Measurements from ENCODE around the gene AMDHD1.
A peak's percentile ranks its signal among the peaks of the same experiment; 100 is the strongest.

The AMDHD1 gene

DNA sequence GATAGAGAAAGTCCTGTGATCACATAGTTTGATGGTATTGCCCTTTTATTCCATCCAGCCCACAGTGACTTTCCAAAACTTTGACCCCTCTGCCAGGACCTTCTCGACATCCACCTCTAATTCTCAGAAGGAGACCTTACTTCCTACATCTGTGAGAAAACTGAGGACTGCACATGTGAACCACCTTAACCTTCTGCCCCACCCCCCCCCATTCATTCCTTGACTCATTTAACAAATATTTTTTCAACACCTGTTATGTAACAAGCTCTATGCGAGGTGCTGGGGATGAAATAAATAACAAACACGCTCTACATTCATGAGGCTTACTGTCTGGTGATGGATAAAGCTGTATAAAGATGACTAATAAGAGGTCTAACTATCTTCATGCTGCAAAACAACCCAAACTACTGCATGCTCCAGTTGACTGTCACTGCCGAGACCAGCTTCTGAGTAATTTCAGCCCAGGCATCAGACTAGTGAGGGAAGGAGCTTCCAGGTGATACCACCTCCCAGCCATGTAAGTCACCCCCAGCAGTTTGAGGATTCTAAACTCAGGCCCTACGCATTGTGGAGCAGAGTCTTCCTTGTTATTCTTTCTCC, 54.9 kb downstream of the AMDHD1 start:
- Mint-ChIP-seq H3K27me3 (no peaks in the 10 kb centered on the region), H3K27ac (no peak overlapping the region), H3K9me3 (no peaks in the 10 kb centered on the region), H3K4me1 (peaks cover 6% of the 10 kb centered on the region), H3K4me3 (no peak overlapping the region), H3K36me3 (peaks cover 10% of the 10 kb centered on the region)

DNA sequence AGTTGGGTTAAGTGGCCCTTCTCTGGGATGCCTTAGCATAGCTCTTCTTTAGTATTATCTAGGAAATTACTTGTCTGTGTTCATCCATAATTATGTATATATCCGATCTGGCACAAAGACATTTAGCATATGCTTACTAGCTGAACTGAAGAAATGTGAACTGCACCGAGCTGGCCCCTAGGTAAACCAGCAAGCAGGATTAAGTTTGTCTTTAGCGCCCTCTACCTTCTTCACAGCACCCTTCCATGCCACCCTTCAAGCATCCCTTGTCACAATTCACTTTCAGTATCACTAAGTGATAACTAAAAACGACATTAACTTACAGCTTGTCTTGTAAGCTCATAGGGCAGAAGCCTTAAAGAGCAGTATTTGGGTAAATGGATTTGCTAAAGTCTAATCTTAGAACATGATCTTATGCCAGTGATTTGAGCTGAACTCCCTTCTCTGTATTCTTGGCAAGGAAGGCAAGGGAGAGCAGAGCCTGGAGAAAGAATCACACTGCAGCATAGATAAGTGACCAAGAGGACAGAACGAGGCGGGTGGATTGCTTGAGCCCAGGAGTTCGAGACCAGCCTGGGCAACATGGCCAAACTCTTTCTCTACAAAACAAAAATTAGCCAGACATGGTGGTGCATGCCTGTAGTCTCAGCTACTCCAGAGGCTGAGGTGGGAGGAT, 55.6 kb downstream of the AMDHD1 start:
- Mint-ChIP-seq H3K9me3 (no peaks in the 10 kb centered on the region), H3K27ac (peak overlapping the region; percentile 57), H3K36me3 (peaks cover 10% of the 10 kb centered on the region), H3K4me3 (no peak overlapping the region), H3K27me3 (no peaks in the 10 kb centered on the region), H3K4me1 (peaks cover 6% of the 10 kb centered on the region)

DNA sequence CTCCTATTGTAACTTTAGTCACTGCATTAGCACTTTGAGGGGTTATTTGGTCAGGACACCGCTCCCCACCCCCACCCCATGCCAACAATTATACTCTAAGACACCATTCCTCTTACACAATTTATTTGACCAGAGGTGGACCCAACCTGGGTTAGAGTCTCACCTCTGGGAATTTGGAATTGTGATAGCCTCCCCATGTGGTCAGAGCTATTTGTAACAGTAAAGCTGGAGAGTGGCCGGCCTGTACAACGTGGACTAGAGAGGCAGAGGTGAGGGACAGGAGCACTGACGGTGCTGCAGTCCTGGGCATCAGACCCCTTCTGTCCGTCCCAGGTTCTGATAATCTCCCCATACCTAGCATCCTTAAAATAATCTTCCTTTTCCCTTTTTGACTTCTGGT, 56.4 kb downstream of the AMDHD1 start:
- H3K27me3 Mint-ChIP-seq: no peaks in the 10 kb centered on the region
- H3K9me3 Mint-ChIP-seq: no peaks in the 10 kb centered on the region
- H3K4me1 Mint-ChIP-seq: peaks cover 6% of the 10 kb centered on the region
- no peak overlapping the region for H3K4me3 Mint-ChIP-seq
- H3K36me3 Mint-ChIP-seq: peaks cover 10% of the 10 kb centered on the region
- H3K27ac Mint-ChIP-seq: no peak overlapping the region

DNA sequence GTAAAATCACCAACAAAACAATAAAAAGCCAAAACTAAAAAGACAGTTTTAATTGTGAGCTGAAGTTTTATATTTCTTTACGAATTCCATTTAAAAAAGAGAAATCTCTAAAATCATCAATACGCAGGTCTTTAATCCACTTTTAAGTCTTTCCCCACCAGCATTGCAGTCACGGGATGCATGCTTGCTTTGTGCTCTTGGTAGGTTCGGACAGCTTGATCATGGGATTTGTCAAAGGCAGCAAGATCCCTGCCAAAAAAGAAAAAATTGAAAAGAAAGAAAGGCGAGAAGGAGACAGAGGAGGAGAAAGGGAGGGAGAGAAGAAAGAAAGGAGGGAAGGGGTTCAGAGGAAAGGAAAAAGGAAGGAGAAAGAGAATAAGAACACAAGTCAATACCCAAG, 57.7 kb downstream of the AMDHD1 start:
- H3K36me3 Mint-ChIP-seq: peaks cover 15% of the 10 kb centered on the region
- peak overlapping the region; percentile 38 for H3K27ac Mint-ChIP-seq
- no peaks in the 10 kb centered on the region for H3K27me3 Mint-ChIP-seq
- H3K9me3 Mint-ChIP-seq: no peaks in the 10 kb centered on the region
- no peak overlapping the region for H3K4me3 Mint-ChIP-seq
- H3K4me1 Mint-ChIP-seq: peaks cover 6% of the 10 kb centered on the region

DNA sequence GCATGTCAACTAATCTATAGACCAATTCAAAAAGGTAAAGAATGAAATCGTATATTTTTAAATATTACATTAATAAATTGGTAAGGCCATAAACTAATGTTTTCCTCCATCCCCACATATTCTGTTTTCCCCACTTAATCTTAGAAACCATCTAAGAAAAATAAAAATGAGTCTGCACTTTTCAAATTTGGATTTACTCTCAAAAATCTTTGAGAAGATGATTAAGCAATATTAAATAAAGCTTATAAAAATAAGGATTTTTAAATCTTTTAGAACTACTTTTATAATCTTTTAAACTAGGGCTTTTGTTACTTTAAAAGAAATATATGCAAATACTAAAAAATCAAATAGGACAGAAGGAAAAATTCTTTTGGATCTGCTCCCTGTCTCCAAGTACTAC, 63.6 kb downstream of the AMDHD1 start:
- Mint-ChIP-seq H3K4me1 (no peaks in the 10 kb centered on the region), H3K27ac (no peak overlapping the region), H3K9me3 (no peaks in the 10 kb centered on the region), H3K27me3 (no peaks in the 10 kb centered on the region), H3K4me3 (no peak overlapping the region), H3K36me3 (peaks cover 20% of the 10 kb centered on the region)

DNA sequence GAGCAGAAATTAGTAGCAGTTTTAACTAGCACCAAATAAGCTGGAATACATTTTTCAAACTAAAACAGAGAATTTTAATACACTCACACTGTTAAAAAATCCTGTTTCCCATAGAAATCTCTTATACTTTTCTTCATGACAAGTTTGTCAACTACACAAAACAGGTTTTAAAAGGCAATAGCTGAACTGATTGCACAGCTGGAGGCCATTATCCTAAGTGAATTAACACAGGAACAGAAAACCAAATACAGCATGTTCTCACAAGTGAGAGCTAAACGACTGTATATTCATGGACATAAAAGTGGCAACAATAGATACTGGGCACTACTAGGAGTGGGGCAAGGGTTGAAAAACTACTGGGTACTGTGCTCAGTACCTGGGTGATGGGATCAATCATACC, 64.6 kb downstream of the AMDHD1 start:
- Mint-ChIP-seq H3K4me3 (no peak overlapping the region), H3K27ac (no peak overlapping the region), H3K27me3 (no peaks in the 10 kb centered on the region), H3K36me3 (peaks cover 20% of the 10 kb centered on the region), H3K9me3 (no peaks in the 10 kb centered on the region), H3K4me1 (no peaks in the 10 kb centered on the region)

DNA sequence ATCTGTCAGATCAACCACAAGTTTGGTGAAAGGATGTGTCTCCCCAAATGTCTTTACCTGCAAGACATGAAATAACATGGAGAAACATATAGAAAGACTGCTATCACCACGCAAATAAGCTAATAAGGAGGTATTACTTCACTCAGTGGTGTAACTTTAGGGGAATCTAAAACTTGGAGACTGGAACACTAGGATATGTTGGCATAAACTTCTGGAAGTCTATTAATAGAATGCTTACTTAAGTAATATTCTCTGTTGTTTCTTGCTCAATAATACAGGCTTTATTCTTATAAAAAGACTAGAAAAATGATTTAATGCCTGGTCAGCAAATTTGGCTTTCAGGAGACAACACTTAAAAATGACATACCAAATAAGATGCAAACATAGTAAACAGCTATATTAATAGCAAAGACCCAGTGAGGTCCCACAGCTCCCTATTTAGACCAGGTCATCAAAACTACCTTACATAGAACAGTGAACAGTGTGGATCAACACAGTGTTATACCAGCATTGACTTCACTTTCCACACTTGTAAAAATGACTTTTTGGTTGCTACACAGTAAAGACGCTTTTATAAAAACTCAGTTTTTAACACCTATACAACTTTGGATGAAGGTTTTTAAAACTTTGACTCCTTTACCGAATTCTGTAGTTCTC, 71.9 kb downstream of the AMDHD1 start:
- Mint-ChIP-seq H3K27ac (no peak overlapping the region), H3K27me3 (no peaks in the 10 kb centered on the region), H3K4me1 (no peaks in the 10 kb centered on the region), H3K9me3 (no peaks in the 10 kb centered on the region), H3K4me3 (no peak overlapping the region), H3K36me3 (peaks cover 21% of the 10 kb centered on the region)

DNA sequence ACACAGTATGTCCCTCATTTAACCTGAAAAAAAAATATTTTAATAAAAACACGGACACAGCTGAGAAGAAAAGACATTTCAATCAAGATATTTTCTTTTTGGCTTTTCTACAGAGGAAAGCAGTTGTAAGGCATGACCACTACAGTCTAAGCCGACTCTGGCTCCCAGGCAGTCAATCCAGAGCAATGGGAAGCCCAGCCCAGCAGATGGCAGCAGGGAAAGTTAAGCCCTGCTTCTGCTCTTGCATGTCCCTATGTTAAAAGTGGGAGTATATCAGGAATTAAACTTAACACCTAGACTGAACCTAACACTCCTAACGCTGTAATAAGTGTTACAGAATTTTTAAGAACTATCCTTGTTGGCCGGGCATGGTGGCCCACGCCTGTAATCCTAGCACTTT, 72.5 kb downstream of the AMDHD1 start:
- H3K27me3 Mint-ChIP-seq: no peaks in the 10 kb centered on the region
- no peak overlapping the region for H3K27ac Mint-ChIP-seq
- H3K9me3 Mint-ChIP-seq: no peaks in the 10 kb centered on the region
- H3K4me3 Mint-ChIP-seq: no peak overlapping the region
- H3K36me3 Mint-ChIP-seq: peaks cover 23% of the 10 kb centered on the region
- H3K4me1 Mint-ChIP-seq: no peaks in the 10 kb centered on the region

All from activated naive CD4-positive, alpha-beta T cell treated with anti-CD3 and anti-CD28 coated beads, Interleukin-2, amount 50 U/mL, for 24 hours (primary cell).